Measurements from ENCODE around the gene ARGLU1.
A peak's percentile ranks its signal among the peaks of the same experiment; 100 is the strongest.

ARGLU1 gene

DNA sequence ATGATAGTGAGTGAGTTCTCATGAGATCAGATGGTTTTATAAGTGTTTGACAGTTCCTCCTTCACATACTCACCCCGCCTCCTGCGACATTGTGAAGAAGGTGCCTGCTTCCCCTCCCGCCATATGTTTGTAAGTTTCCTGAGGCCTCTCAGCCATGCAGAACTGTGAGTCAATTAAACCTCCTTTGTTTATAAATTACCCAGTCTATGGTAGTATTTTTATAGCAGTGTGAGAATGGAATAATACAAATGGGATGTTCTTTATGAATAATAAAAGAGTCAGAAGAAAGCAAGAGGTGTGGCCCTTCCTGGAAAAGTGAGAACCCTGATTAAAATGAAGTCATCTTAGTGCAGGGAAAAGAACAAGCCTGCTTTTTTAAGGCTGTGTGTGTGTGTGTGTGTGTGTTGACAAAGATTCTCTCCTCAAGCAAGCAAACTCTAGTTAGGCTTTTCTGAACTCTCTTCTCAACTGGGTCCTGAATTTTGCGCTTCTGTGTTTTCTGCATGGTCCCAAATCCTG lies 18.8 kb upstream of the ARGLU1 start:
- no peak for DNase-seq (ENCODE audit: low spot score)

DNA sequence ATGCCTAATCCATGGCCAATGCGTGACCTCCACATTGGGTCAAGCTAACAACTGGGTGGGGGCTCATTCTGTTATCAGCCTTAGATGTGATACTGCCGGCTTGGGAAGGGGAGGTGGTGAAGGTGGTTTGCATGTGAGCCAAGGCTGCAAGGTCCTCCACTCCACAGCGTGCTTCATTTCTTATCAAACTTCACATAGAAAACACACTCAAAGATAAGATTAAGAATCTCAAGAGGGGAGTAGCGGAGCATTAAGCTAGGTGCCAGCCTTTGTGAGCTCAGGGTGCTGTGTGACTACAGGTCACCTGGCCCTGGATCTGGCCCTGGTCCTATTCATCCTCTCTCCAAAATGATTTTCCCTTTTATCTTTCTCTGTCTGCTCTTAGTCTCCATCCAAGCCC lies 13.3 kb upstream of the ARGLU1 start:
- no peak for DNase-seq (ENCODE audit: low spot score)

DNA sequence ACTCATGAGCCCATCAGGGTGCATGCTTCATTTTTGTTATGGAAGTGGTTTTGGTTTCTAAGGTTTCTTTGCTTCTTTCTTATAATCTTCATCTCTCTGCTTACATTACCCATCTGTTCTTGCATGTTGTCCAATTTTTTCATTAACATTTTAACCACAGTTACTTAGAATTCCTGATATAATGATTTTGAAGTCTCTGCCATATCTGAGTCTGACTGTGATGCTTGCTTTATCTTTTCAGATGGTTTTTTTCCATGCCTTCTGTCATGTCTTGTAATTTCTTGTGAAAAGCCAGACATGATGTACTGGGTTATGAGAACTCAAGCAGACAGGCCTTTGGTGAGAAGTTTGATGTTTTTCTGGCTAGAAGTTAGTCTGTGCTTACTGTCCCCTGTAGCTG lies 8.0 kb upstream of the ARGLU1 start:
- no peak for DNase-seq (ENCODE audit: low spot score)

DNA sequence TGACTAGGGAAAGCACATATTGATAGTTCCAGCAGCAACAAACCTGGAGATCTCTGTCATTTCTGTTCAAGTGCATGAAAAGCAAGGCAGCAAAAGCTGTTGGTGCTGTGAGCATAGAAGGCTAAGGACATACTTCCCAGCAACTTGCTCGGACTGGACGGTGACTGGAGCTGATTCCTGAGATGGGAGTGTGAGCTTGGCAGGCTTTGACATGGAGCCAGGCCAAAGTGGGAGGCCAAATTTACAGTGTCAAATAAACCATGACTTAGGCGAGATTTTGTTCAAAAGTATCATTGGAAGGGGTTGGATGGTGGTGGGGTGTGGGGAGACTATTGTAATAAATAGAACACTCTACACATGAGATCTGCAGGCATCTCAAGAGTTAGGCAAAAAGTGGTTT lies 5.9 kb upstream of the ARGLU1 start:
- no peak for DNase-seq (ENCODE audit: low spot score)

DNA sequence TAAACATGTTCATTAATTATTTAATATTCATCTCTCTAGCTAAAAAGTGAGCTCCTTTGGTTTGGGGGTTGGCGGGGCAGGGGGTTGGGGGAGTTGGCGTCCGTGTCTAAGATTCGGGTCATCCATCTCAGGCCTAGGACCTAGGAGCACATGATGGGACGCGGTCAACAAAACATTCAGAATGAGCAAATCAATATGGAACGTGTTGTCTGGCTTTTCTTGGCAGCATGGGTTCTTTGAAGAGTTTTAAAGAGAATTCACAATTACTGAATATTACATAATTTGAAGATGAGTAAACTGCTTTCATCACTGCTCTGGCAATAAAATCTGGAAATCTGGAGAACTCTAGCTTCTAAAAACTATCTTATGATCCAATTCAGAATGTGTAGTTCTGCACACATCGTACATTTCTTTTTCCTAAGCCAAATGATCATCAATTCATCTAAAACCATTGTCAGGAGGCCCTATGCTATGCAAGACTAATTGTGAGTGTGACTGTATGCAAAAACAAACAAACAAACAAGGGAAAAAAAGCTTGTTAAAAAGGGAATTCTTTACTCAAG lies 5.4 kb upstream of the ARGLU1 start:
- DNase-seq (ENCODE audit: low spot score) = no peak

DNA sequence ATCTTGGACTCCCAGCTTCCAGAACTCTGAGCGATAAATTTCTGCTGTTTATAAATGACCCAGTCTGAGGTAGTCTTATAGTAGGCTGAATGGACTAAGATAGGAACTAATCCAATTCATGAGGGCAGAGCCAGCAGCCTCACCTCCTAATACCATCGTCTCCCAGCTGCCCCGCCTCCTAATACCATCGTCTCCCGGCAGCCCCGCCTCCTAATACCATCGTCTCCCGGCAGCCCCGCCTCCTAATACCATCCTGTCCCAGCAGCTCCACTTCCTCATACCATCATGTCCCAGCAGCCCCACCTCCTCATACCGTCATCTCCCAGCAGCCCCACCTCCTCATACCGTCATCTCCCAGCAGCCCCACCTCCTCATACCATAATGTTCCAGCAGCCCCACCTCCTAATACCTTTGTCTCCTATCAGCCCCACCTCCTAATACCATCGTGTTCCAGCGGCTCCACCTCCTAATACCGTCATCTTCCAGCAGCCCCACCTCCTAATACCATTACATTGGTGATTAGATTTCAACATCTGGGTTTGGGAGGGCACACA lies 2.4 kb upstream of the ARGLU1 start:
- peak; percentile 47 for DNase-seq (ENCODE audit: low spot score)

DNA sequence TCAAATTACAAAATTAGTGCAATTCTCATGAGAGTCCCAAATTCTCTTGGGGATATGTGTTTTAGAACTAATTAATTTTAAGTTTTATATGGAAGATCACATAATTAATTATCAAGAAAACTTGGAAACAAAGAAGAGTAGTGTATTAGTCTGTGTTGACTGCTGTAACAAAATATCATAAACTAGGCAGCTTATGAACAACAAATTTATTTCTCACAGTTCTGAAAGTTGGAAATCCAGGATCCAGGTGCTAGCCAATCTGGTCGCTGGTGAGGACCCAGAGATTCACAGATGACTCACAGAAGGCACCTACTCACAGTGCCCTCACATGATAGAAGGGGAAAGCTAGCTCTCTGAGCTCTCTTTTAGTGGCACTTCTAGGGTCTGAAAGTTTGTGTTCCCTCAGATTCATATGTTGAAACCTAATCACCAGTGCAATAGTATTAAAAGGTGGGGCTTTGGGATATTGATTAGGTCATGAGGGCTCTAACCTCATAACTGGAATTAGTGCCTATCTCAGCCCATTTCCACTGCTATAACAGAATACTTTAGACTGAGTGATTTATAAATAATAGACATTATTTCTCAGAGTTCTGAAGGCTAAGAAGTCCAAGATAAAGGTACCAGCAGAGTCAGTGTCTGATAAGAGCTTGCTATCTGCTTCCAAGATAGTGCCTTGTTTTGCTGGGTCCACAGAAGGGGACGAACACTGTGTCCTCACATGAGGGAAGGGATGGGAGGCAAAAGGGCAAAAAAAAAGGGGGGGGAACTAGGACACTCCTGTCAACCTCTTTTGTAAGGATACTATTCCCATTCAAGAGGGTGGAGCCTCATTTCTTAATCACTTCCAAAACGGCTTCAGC lies 1.5 kb upstream of the ARGLU1 start:
- DNase-seq (ENCODE audit: low spot score) = no peak

DNA sequence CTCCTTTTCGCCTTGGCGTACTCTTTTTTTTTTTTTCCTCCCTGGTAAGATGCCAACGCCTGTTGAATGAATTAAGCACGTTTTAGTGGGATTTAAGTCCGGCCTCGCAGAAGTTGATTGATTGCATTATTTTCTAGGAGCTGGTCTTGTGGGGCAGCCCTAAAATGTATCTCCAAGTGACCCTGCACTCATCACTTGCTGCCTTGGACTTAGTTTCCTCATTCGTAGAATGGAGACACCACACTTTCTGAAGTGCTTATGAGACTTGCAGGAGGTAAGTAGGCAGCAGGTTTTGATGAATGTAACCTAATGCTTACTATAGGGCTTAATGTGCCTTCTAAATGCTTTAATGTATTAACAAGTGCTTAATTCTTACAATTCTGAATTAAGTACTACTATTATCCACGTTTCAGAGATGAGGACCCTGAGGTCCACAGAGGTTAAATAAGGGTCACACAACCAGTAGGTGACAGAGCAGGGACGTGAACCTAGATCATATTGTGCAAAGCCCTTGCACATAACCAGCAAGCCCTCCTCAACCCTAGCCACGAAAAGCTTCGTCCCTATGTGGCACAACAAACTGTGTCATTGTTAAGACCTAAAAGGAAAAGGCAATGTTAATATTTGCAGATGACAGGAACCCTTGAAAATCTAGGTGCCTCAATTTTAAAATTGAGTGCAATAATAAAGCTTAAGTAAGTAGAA lies 514 bp upstream of the ARGLU1 start:
- DNase-seq (ENCODE audit: low spot score) = no peak

DNA sequence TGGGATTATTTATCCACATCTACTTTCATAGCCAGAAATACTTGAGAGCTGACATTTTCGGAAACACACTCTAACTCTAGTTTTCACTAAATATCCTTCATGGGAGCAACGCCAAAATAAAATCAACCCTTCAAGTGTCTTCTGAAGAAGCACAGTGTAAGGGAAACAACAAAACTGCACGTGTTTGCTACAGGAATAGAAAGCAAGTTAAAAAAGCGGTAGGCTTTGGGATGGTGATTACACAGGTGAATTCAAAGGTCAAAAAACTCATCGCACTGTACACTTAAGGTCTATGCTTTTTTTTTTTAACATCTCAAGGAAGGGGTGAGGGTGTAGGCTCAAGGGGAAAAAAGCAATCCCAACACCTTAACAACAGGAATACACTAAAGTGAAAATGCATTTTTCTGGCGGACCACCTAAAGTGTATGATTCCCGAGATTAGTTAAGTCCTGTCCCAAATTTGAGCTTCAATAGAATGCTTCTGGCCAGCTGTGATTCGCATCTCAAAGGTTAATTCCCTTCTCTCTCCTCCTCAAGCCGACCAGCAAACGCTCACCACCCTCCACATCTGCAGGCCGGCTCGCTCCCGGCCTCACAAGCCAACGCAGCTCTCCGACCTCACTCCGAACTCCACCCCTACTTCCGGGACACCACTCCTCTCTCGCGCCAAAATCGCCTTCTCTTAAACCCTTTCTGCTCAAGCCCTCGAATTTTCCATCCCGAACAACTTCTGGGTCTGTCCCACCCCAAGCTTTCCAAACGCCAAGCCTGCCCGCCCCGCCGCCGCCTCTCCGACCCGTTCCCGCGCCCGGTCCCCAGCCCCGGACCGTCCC lies 1.1 kb downstream of the ARGLU1 start:
- peak; percentile 26 for DNase-seq (ENCODE audit: low spot score)

DNA sequence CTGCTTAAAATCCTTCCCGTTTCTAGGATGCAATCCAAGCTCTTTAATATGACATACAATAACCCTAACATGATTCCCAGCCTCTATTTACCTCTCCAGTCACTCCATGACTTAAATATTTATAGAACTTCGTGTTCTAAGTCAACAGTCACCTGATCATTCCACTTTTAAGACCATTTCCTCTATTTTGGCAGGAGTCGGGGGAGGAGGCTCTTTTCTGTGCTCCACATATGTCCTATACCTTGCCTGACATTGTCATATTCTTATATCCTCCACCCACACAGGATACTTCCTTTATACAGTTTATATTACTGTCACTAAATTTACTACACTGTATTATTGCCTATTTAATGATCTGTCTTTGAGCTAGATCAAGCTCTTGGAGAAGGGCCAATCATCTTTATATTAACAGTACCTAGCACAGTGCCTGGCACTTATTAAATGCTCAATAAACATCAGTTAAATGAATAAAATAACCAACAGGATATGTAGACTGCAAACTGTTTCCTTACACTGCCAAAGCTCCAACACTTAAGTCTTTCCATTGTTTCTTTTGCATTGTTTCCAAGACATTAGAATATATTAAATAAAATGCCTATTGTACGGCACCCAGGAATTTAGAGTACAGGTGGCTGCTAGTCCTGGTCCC lies 2.7 kb downstream of the ARGLU1 start:
- no peak for DNase-seq (ENCODE audit: low spot score)

DNA sequence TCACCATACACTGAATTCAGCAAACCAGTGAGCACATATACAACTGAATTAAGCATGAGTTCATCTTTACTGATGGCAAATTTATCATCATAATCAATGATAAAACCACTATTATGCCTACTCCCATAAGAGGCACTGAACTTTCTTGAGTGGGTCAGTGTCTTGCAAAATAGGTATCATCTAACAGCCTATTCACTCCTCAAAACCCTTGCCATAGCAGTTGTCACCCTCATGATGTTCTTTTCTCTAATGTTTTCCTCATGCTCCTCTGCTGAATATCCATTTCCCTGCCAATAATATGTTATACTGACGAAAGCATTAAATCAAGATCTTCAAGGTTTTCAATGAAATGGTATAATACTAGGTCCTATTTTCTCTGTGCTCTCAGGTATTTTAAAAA lies 5.6 kb downstream of the ARGLU1 start:
- no peak for DNase-seq (ENCODE audit: low spot score)

DNA sequence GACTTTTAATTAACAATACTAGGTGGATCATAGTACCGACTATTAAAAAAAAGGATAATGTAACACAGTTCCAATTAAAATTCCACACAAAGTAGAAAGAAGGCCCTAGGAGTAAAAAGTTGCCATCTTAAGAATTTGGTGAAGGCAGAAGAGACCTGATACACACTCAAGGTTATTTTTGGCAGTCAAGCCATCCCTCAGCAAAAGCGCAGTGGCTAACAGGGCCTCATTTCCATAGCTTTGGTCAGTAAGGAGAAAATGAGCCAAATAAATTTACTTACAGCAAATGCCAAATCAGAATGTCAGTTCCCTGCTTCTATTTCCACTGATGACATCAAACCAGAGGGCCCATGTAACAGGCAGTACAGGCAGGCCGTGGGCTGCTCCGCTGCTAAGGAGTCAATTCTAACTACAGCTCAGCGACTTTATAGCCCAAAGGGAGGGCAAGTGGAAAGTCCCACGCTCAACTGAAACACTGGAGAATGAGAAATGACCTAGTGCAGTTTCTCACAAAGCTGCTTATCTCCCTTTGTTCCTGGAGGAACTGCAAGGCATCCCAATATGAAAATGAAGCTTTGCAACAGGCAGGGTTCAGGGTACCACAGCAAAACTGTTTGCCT lies 6.3 kb downstream of the ARGLU1 start:
- peak; percentile 3 for DNase-seq (ENCODE audit: low spot score)

DNA sequence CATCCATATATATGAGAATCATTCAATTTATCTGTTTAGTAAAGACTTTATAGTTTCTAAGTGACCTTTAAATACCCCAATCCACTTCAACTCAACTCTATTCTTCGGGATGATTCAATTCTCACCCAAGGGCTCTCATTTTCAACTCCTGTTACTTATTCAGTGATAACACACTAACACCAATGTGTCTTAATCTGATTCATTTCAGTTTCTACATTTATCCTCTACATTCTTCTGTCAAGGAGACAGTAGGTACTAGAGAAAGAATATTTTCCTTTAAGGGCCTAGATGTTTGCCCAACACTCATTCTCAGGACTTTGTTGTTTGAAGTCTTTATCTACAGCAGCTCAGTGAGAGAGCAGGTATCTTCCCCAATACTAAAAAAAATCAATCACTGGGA lies 7.1 kb downstream of the ARGLU1 start:
- no peak for DNase-seq (ENCODE audit: low spot score)

DNA sequence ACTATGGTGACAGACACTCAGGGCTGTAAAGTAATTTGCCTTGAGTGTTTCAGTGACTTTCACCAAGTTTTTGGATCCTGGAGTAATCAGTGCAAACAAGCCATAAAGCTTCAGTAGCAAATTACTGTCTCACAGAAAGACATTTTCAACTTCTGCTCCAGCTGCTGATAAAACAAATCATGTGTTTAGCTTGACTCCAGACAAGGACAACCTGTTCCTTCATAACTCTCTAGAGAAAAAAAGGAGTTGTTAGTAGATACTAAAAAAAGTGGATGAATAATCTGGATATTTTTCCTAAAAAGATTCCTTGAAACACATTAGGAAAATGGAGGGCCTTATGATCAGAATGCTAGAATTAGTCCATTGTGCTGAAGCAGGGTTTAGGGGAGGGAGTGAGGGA lies 9.4 kb downstream of the ARGLU1 start:
- no peak for DNase-seq (ENCODE audit: low spot score)

DNA sequence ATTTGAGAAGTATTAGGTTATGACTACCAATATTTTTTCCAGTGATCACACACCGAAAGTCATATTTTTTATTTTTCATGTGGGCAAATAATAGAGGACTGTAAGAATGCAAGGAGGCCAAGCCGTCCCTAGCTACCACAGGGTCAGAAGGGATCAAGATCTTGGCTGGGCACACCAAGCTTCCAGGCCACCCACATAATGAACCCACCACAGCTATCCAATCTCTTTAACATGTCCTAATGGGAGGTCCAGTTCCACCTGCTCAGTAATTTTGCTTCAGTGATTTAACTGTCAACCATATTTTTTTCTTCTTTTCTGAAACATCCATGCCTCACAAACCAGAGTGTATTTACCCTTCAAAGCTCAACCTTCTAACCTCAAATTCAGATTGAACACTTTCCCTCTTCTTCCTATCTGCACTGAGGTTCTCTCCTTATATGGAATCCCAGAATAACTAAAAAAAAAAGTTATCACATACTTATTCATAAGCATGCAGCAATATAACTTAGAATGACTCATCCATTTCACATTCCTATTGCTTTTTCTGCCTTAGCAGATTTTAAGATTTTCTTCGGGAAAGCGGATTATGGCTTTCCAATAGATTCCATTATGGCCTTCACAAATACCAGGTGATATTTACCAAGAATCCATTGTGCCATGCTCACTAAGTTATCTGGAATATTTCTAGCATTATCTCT lies 12.2 kb downstream of the ARGLU1 start:
- DNase-seq (ENCODE audit: low spot score) = no peak

DNA sequence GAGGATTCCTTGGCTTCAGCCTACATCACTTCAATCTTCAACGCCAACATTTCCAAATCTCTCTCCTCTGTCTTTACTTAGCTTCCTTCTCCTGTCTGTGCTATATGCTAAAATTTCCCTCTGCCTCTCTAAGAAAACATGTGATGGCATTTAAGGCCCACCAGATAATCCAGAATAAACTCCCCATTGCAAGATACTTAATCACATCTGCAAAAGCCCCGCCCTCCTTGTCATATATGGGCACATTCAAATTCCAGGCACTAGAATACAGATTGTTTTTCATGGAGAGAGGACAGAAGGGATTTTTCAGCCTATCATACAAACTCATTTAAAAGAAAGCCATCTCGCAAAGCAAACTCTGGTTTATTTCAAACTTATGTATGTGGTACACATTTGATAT lies 16.2 kb downstream of the ARGLU1 start:
- DNase-seq (ENCODE audit: low spot score) = no peak

DNA sequence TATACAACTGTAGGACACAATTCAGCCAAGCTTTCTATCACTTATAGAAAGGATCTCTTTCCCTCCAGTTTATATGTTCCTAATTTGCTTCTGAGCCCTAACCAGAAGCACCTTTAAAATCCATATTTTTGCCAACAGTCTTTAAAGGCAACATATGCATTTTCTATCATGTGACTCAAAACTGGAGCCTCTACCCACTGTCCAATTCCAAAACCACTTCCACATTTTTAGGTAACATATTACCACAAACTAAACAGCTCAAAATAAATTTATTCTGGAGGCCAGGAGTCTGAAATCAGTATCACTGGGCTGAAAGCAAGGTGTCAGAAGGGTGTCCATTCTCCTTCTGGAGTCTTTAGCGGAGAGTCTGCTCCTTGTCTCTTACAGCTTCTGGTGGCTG lies 16.6 kb downstream of the ARGLU1 start:
- DNase-seq (ENCODE audit: low spot score) = no peak

DNA sequence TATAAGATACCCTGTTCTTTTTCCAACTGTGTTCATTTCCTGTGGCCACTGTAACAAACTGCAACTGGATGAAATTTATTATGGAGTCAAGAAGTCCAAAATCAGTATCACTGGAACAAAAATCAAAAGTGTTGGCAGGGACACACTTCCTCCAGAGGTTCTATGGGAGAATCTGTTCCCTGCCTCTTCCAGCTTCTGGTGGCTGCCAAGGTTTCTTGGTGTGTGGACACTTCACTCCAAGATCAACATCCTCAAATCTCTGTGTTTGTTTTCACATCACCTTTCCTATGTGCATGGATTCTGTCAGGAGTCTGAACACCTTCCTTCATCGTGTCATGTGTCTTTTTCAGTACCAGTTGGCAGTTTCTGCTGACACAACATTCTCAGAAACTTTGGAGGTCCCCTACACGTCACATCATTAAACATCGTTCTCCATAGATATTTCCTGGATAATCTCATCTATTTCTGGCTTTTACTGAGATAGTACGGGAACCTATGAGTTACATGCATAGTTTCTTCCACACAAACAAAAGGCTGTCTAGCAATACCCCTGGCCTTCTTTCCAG lies 17.3 kb downstream of the ARGLU1 start:
- DNase-seq (ENCODE audit: low spot score) = no peak

DNA sequence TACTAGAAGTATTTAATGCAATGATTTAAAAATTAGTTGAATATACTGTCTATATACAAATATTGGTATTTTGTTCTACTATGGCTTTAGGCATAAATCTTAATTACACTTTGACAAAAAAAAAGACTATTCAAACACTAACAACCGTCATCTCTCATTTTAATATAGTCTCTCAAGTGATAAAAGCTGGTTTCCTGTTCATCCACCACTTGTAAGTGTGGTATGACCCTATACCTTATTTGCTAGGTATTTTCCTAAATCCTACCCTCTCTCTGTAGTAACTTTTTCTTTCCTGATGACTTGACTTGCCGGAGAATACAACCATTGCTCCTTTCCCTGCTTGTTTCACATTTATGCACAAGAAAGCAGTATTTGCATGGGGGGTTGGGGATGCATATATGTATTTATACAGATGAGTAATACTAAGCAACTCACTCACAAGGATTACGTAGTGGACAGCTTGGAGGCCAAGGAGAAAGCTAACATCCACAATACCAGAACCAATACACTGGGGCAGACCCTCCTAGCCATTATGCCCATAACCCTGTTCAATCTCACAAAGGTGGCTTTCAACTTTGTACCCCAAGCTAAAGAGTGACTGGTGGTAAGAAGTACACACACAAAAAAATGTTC lies 19.8 kb downstream of the ARGLU1 start:
- no peak for DNase-seq (ENCODE audit: low spot score)
